Stimulated activated CD4-positive, alpha-beta T cell treated with anti-CD3 and anti-CD28 coated beads, Interleukin-15, amount 100 ng/mL, for 1 hour (primary cell): ENCODE results near the gene STK17A.
"Not testable (repeated sequence)": the region's sequence is repeated elsewhere in the genome, so short reads cannot be mapped to it uniquely, and the experiment has no call there.

Experiments used
- DNase-seq, 2 donors: peaks; one replicate each; pipeline ENCODE4 v3.0.0-alpha.2; 2020; ENCODE audit warnings: low read depth in 1 of 2, low spot score in 1 of 2

Gene STK17A

GRCh38 chr7:43653891-43654504, 71.1 kb downstream of the STK17A start:
- no peak for DNase-seq

GRCh38 chr7:43655584-43655983, 72.7 kb downstream of the STK17A start:
- no peak for DNase-seq

- DNase-seq = no peak
Observed at GRCh38 chr7:43656997-43657396, 74.1 kb downstream of the STK17A start.

- DNase-seq = no peak
Observed at GRCh38 chr7:43658718-43659548, 76.0 kb downstream of the STK17A start.

- no peak for DNase-seq
Observed at GRCh38 chr7:43659549-43659896, 76.6 kb downstream of the STK17A start.

GRCh38 chr7:43660141-43660540, 77.2 kb downstream of the STK17A start:
- no peak for DNase-seq

GRCh38 chr7:43664681-43665080, 81.8 kb downstream of the STK17A start:
- DNase-seq = no peak

GRCh38 chr7:43666938-43667337, 84.0 kb downstream of the STK17A start:
- no peak for DNase-seq

GRCh38 chr7:43668035-43668434, 85.1 kb downstream of the STK17A start:
- DNase-seq = no peak

GRCh38 chr7:43669286-43670081, 86.6 kb downstream of the STK17A start:
- DNase-seq = peak; percentile 35 to 48

GRCh38 chr7:43671521-43671920, 88.6 kb downstream of the STK17A start:
- DNase-seq = no peak

GRCh38 chr7:43673243-43673976, 90.5 kb downstream of the STK17A start:
- DNase-seq = not testable (repeated sequence)

- DNase-seq = no peak
Observed at GRCh38 chr7:43674559-43675436, 91.9 kb downstream of the STK17A start.
